Thoracic aorta (tissue), 2 donors: ENCODE measurements around the gene KRTAP5-3. TPM values are rescaled to one million over a fixed set of nuclear protein-coding genes. Genes with fewer than 3 reads are reported as not detected.
"Not testable (repeated sequence)": the region's sequence is repeated elsewhere in the genome, so short reads cannot be mapped to it uniquely, and the experiment has no call there.

Experiments
- ATAC-seq: fragments of 150-250 bp; one replicate; pipeline ENCODE4 v1.8.0; 2017; ENCODE audit warnings: low read depth; ENCODE audit not compliant: insufficient number of reproducible peaks, low FRiP score
- DNase-seq: peaks from one replicate; pipeline ENCODE4 v3.0.0-alpha.2; 2020; ENCODE audit warnings: low spot score
- H3K27ac ChIP-seq, 2 donors: fragments of 200-600 bp; sonication (generic); 1 replicate in 1 of 2; 2 replicates in 1 of 2; pipeline ENCODE4 v1.5.1; 2016; ENCODE audit warnings: mild to moderate bottlenecking in 2 of 2, moderate library complexity in 2 of 2
- H3K27me3 ChIP-seq: fragments of 200-600 bp; sonication (generic); replicated peaks from 2 replicates; pipeline ENCODE4 v1.6.0; 2016; ENCODE audit warnings: mild to moderate bottlenecking; ENCODE audit not compliant: insufficient read depth
- H3K36me3 ChIP-seq: fragments of 200-600 bp; sonication (generic); one replicate; pipeline ENCODE4 v1.5.1; 2016
- H3K4me1 ChIP-seq, 2 donors: fragments of 200-600 bp; sonication (generic); 1 replicate in 1 of 2; 2 replicates in 1 of 2; pipeline versions ENCODE4 v1.5.1 to v1.6.0; 2016; ENCODE audit warnings: low read depth in 2 of 2, mild to moderate bottlenecking in 1 of 2; ENCODE audit not compliant: control insufficient read depth in 1 of 2
- H3K4me3 ChIP-seq: fragments of 200-600 bp; sonication (generic); 2 replicates; pipeline ENCODE4 v1.5.1; 2016; ENCODE audit warnings: mild to moderate bottlenecking
- H3K9me3 ChIP-seq: fragments of 200-600 bp; sonication (generic); 2 replicates; pipeline ENCODE4 v1.5.1; 2016
- total RNA-seq, 2 donors: library from RNA; depleted of rRNA; stranded (reverse); fragments of >200 nt; gene quantifications; one replicate each; pipeline versions ENCODE4 v1.1.0 to v1.2.3, GENCODE V29; 2016
- TF ChIP-seq, protein P1 (sequence below): fragments of 200-600 bp; sonication (generic); IDR thresholded peaks from one replicate; pipeline ENCODE4 v1.5.1; 2019; ENCODE audit warnings: antibody characterized with exemption

Gene KRTAP5-3
- total RNA-seq, 2 donors from 2014 or later: not detected

DNA sequence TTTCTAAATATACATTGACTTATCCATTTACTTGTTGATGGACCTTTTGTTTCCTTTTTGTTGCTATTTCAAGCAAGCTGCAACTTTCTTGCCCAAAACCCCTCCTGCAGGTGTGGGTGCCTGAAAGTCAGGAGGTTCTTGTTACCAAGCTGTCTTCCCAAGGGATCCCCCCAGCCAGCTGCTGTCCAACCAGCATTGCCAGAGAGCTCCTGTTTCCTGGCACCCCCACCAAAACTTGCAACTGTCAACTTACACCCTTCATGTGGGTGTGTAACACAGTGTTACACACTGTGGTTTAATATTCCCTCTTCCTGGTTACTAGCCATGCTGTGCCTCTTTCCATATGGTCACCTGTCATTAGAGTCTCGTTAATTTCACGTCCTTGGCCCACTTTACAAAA, 21.6 kb downstream of the KRTAP5-3 start:
- no peak overlapping the region for H3K27ac ChIP-seq
- no peaks in the 10 kb centered on the region for H3K27me3 ChIP-seq
- TF ChIP-seq, protein P1, sequence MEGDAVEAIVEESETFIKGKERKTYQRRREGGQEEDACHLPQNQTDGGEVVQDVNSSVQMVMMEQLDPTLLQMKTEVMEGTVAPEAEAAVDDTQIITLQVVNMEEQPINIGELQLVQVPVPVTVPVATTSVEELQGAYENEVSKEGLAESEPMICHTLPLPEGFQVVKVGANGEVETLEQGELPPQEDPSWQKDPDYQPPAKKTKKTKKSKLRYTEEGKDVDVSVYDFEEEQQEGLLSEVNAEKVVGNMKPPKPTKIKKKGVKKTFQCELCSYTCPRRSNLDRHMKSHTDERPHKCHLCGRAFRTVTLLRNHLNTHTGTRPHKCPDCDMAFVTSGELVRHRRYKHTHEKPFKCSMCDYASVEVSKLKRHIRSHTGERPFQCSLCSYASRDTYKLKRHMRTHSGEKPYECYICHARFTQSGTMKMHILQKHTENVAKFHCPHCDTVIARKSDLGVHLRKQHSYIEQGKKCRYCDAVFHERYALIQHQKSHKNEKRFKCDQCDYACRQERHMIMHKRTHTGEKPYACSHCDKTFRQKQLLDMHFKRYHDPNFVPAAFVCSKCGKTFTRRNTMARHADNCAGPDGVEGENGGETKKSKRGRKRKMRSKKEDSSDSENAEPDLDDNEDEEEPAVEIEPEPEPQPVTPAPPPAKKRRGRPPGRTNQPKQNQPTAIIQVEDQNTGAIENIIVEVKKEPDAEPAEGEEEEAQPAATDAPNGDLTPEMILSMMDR: no peak
- ATAC-seq (no peak), DNase-seq (no peak)
- H3K4me3 ChIP-seq: no peak overlapping the region
- H3K9me3 ChIP-seq: no peaks in the 10 kb centered on the region
- H3K4me1 ChIP-seq: no peaks in the 10 kb centered on the region
- H3K36me3 ChIP-seq: no peaks in the 10 kb centered on the region

DNA sequence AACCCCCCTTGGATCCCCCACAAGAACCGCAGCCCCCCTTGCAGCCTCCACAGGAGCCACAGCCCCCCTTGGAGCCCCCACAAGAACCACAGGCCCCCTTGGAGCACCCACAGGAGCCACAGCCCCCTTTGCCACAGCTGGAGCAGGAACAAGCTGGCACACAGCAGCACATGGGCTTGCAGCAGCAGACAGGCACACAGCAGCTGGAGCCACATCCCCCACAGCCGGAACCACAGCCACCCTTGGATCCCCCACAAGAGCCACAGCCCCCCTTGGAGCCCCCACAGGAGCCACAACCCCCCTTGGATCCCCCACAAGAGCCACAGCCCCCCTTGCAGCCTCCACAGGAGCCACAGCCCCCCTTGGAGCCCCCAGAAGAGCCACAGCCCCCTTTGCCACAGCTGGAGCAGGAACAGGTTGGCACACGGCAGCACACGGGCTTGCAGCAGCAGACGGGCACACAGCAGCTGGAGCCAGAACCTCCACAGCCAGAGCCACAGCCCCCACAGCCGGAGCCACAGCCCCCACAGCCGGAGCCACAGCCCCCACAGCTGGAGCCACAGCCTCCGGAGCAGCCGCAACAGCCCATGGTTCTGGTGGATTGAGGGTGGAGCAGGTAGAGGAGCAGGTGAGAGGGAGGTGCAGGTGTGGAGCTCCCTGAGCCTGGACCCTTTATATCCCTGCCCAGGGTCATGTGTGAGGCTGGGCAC, 23.4 kb downstream of the KRTAP5-3 start, which contains the start of gene KRTAP5-1:
Gene KRTAP5-1 (minus strand): TSS at position 623 of the 710 bp plus-strand sequence. CDS start 34 bp downstream, at position 589.
- not testable (repeated sequence) for H3K27me3 ChIP-seq, H3K4me1 ChIP-seq, DNase-seq, H3K36me3 ChIP-seq, H3K4me3 ChIP-seq, H3K9me3 ChIP-seq, H3K27ac ChIP-seq, ATAC-seq

DNA sequence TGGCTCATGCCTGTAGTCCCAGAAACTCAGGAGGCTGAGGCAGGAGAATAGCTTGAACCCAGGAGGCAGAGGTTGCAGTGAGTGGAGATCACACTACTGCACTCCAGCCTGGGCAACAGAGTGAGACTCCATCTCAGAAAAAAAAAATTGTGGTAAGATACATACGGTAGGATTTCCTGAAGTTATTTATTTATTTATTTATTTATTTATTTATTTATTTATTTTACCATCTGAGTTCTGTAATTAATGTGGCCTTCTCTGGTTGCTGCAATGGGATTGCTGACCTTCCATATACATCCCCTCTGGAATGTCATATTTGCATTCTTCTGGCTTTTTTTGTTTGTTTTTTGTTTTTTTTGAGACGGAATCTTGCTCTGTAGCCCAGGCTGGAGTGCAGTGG, 25.4 kb downstream of the KRTAP5-3 start:
- not testable (repeated sequence) for DNase-seq, H3K36me3 ChIP-seq, H3K9me3 ChIP-seq, ATAC-seq, H3K27ac ChIP-seq, H3K4me1 ChIP-seq, H3K27me3 ChIP-seq, H3K4me3 ChIP-seq

DNA sequence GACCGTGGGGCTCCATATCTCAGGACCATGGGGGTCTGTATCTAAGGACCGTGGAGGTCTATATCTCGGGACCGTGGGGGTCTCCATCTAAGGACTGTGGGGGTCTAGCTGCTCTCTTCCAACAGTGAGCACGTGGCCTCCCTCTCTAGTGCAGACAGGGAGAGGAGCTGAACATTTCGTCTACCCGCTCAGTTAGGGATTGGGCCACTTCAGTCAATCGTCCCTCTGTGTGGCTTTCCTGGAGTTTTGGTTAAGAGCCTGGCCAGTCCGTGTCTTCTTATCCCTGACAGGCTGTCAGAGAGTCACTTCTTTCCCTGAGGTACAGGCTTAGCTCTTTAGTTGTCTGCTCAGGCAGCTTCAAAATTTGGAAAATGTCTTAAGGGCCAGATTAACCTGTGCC, 26.3 kb downstream of the KRTAP5-3 start:
- Histone ChIP-seq H3K27me3 (no peaks in the 10 kb centered on the region), H3K27ac (no peak overlapping the region), H3K4me1 (no peaks in the 10 kb centered on the region), H3K36me3 (no peaks in the 10 kb centered on the region), H3K4me3 (no peak overlapping the region), H3K9me3 (no peaks in the 10 kb centered on the region)
- TF ChIP-seq, protein P1: no peak
- DNase-seq (no peak), ATAC-seq (no peak)

DNA sequence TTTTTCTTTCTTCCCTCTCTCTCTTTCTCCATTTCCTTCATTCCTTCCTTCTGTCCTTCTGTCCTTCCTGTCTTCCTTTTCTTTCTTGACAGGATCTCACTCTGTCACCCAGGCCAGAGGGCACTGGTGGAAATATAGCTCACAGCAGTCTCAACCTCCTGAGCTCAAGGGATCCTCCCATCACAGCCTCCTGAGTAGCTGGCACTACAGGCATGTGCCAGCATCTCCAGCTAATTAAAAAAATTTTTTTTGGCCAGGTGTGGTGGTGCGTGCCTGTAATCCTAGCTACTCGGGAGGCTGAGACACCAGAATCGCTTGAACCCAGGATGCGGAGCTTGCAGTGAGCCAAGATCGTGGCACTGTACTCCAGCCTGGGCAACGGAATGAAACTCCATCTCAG, 31.4 kb downstream of the KRTAP5-3 start:
- DNase-seq: no peak
- H3K27me3 ChIP-seq: no peaks in the 10 kb centered on the region
- no peak overlapping the region for H3K4me3 ChIP-seq
- TF ChIP-seq, protein P1: no peak
- H3K4me1 ChIP-seq: peaks cover 5 to 20% of the 10 kb centered on the region in 2 donors
- no peak overlapping the region for H3K27ac ChIP-seq
- no peak for ATAC-seq
- no peaks in the 10 kb centered on the region for H3K36me3 ChIP-seq
- no peaks in the 10 kb centered on the region for H3K9me3 ChIP-seq

DNA sequence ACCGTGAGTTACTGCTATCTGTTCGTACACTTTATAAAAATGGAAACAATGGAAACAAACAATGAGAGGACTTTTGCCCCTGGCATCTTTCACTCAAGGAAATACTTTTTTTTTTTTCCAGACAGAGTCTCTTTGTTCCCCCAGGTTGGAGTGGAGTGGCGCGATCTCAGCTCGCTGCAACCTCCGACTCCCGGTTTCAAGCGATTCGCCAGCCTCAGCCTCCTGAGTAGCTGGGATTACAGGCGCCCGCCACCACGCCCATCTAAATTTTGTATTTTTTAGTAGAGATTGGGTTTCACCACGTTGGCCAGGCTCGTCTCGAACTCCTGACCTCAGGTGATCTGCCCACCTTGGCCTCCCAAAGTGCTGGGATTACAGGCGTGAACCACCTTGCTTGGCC, 32.5 kb downstream of the KRTAP5-3 start:
- not testable (repeated sequence) for H3K4me3 ChIP-seq, H3K9me3 ChIP-seq, H3K36me3 ChIP-seq, ATAC-seq, H3K27me3 ChIP-seq, DNase-seq, H3K27ac ChIP-seq
- peaks cover 5 to 26% of the 10 kb centered on the region in 2 donors for H3K4me1 ChIP-seq

DNA sequence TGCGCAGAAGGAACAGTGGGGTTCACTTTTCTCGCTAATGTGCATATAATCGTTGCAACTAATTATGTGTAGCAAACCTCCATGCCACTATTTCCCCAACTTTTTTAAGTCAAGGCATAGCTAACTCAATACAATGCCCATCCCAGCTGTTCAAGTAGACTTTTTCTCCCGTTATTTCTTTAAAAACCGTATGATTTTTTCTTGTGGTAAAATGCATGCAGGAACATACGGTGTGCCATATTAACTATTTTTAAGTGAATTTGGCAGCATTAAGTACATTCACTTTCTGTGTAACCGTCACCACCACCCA, 33.4 kb downstream of the KRTAP5-3 start:
- ATAC-seq (no peak), DNase-seq (no peak)
- Histone ChIP-seq H3K4me1 (peaks cover 9 to 34% of the 10 kb centered on the region in 2 donors), H3K9me3 (no peaks in the 10 kb centered on the region), H3K4me3 (no peak overlapping the region), H3K27ac (no peak overlapping the region), H3K27me3 (no peaks in the 10 kb centered on the region), H3K36me3 (no peaks in the 10 kb centered on the region)
- TF ChIP-seq, protein P1: no peak
